Panc1 (cell line): ENCODE data around the gene LIN9. TPM values are rescaled to one million over a fixed set of nuclear protein-coding genes. Genes with fewer than 3 reads are reported as not detected.

Experiments used
- ATAC-seq: fragments of 200-7000 bp; cut with Tn5 transposase; 2 replicates; pipeline ENCODE4 v1.9.1; 2020; ENCODE audit warnings: mild to moderate bottlenecking, moderate library complexity
- BruUV-seq: library from RNA; stranded (reverse); fragments of 400-500 nt; replicated peaks from 2 replicates; lab custom pipeline; 2021; lab: Mats Ljungman, UMichigan
- CTCF ChIA-PET: fragments of 300-600 bp; sonication (Branson Sonifier 250); formaldehyde crosslinking; loops from one replicate; lab custom pipeline; 2022; ENCODE audit warnings: antibody characterized with exemption; lab: Charles Lee
- POLR2A ChIA-PET: fragments of 300-600 bp; sonication (Branson Sonifier 250); formaldehyde crosslinking; loops from one replicate; lab custom pipeline; 2022; ENCODE audit warnings: antibody characterized with exemption; lab: Charles Lee
- DNase-seq: peaks from one replicate; pipeline ENCODE4 v3.0.0-alpha.2; 2010; ENCODE audit warnings: low read depth, low spot score
- H3K27ac ChIP-seq: 2 replicates; pipeline ENCODE4 v1.5.1; 2011; ENCODE audit warnings: mild to moderate bottlenecking, low read length, inconsistent platforms
- H3K27me3 ChIP-seq: fragments of 200-500 bp; sonication (Bioruptor generic); 2 replicates; pipeline ENCODE4 v1.6.0; 2014; ENCODE audit warnings: low read length, inconsistent platforms; ENCODE audit not compliant: control insufficient read depth, insufficient read depth
- H3K36me3 ChIP-seq: fragments of 200-500 bp; sonication (Bioruptor generic); 2 replicates; pipeline ENCODE4 v1.5.1; 2014; ENCODE audit warnings: inconsistent platforms, mild to moderate bottlenecking, low read length, moderate library complexity; ENCODE audit not compliant: control insufficient read depth, insufficient read depth
- H3K4me1 ChIP-seq: 2 replicates; pipeline ENCODE4 v1.5.1; 2011; ENCODE audit warnings: inconsistent platforms, mild to moderate bottlenecking, low read length, moderate library complexity; ENCODE audit not compliant: control insufficient read depth, insufficient read depth
- H3K4me3 ChIP-seq, 2 experiments: 2 replicates each; pipeline ENCODE4 v1.5.1; 2011 to 2012; ENCODE audit warnings: low read depth in 2 of 2, low read length in 2 of 2, mild to moderate bottlenecking in 2 of 2, inconsistent platforms in 1 of 2, moderate library complexity in 1 of 2
- H3K9me3 ChIP-seq: fragments of 200-500 bp; sonication (Bioruptor generic); 2 replicates; pipeline ENCODE4 v1.5.1; 2014; ENCODE audit warnings: low read depth, mild to moderate bottlenecking, inconsistent platforms, low read length, moderate library complexity; ENCODE audit not compliant: control insufficient read depth, insufficient read depth
- CTCF ChIP-seq: fragments of 450-650 bp; IDR thresholded peaks from 2 replicates; pipeline ENCODE4 v1.5.1; 2017; ENCODE audit warnings: mild to moderate bottlenecking
- POLR2AphosphoS5 ChIP-seq: IDR thresholded peaks from 2 replicates; pipeline ENCODE4 v1.6.1; 2012; ENCODE audit warnings: mild to moderate bottlenecking, low read depth, low read length, moderate library complexity
- REST ChIP-seq, 2 experiments: IDR thresholded peaks; 2 replicates each; pipeline ENCODE4 v1.6.1; 2011 to 2012; ENCODE audit warnings: low read depth in 2 of 2, control low read depth in 1 of 2, low read length in 1 of 2, mild to moderate bottlenecking in 1 of 2, moderate library complexity in 1 of 2; ENCODE audit not compliant: insufficient read depth in 1 of 2
- SIN3A ChIP-seq: IDR thresholded peaks from 2 replicates; pipeline ENCODE4 v1.6.1; 2012; ENCODE audit warnings: low read depth, mild to moderate bottlenecking, low read length, moderate library complexity, borderline replicate concordance; ENCODE audit not compliant: insufficient read depth
- TCF7L2 ChIP-seq: IDR thresholded peaks from 2 replicates; pipeline ENCODE4 v1.6.1; 2011; ENCODE audit warnings: mild to moderate bottlenecking, low read depth, low read length, inconsistent platforms
- in situ Hi-C: cut with HindIII; loops from 2 replicates; pipeline ENCODE4 v1.10.0; 2016; ENCODE audit warnings: low sequenced_read_pairs, low pct_unique_long_range_greater_than_20kb
- intact Hi-C: fragments of 100-400 bp; cut with micrococcal nuclease; formaldehyde crosslinking; loops from one replicate; pipeline ENCODE4 v1.10.0; 2022; ENCODE audit not compliant: unreplicated experiment
- total RNA-seq: library from RNA; stranded (reverse); gene quantifications from one replicate; pipeline ENCODE4 v1.2.1, GENCODE V29; 2021; ENCODE audit not compliant: unreplicated experiment

Gene LIN9
- total RNA-seq, 1 experiment from 2014 or later, result 11.4 TPM

GRCh38 chr1:226215239-226215638 lies 93.7 kb downstream of the LIN9 start:
- ATAC-seq, result peak; percentile 58
- Histone ChIP-seq H3K4me1 (no peaks in the 10 kb centered on the region), H3K4me3 (no peak overlapping the region), H3K27me3 (no peaks in the 10 kb centered on the region), H3K27ac (no peak overlapping the region), H3K36me3 (no peaks in the 10 kb centered on the region), H3K9me3 (no peaks in the 10 kb centered on the region)
- intact Hi-C loops (no loop called here), in situ Hi-C loops (no loop called here)
- no TSS peak for BruUV-seq
- DNase-seq, result no peak
- TF ChIP-seq SIN3A (no peak), TCF7L2 (no peak), REST (IDR thresholded peaks at IDR 0.05; ENCODE audit: insufficient read depth in 1 of 2, low read depth in 2 of 2, low read length in 1 of 2) (no peak), POLR2AphosphoS5 (no peak), CTCF (no peak)
- CTCF ChIA-PET, result no interaction called here
- POLR2A ChIA-PET, result no interaction called here

GRCh38 chr1:226212545-226212944 lies 96.4 kb downstream of the LIN9 start:
- no peaks in the 10 kb centered on the region for H3K27me3 ChIP-seq
- CTCF ChIA-PET, result no interaction called here
- no peak for DNase-seq
- H3K4me3 ChIP-seq, result no peak overlapping the region
- no peaks in the 10 kb centered on the region for H3K36me3 ChIP-seq
- no peaks in the 10 kb centered on the region for H3K4me1 ChIP-seq
- BruUV-seq, result no TSS peak
- no peaks in the 10 kb centered on the region for H3K9me3 ChIP-seq
- in situ Hi-C loops, result no loop called here
- intact Hi-C loops, result no loop called here
- POLR2A ChIA-PET, result no interaction called here
- H3K27ac ChIP-seq, result no peak overlapping the region
- TF ChIP-seq SIN3A (no peak), TCF7L2 (no peak), REST (IDR thresholded peaks at IDR 0.05; ENCODE audit: insufficient read depth in 1 of 2, low read depth in 2 of 2, low read length in 1 of 2) (no peak), CTCF (no peak), POLR2AphosphoS5 (no peak)
- ATAC-seq, result no peak
